SJSA1 (cell line): ENCODE measurements around the gene COMMD1. TPM values are rescaled to one million over a fixed set of nuclear protein-coding genes. Genes with fewer than 3 reads are reported as not detected.
"Not testable (repeated sequence)": the region's sequence is repeated elsewhere in the genome, so short reads cannot be mapped to it uniquely, and the experiment has no call there.

Experiments
- DNase-seq, 2 experiments: peaks; one replicate each; pipeline ENCODE4 v3.0.0-alpha.2; 2015 to 2020; ENCODE audit warnings: low spot score in 2 of 2, low read depth in 1 of 2
- H3K27ac ChIP-seq: fragments of 250-450 bp; sonication (Bioruptor Pico); 2 replicates; pipeline ENCODE4 v1.5.1; 2020; ENCODE audit warnings: mild to moderate bottlenecking, moderate library complexity
- H3K27me3 ChIP-seq: fragments of 250-450 bp; sonication (Bioruptor Pico); replicated peaks from 2 replicates; pipeline ENCODE4 v1.5.1; 2020; ENCODE audit warnings: mild to moderate bottlenecking, moderate library complexity
- H3K36me3 ChIP-seq: fragments of 250-450 bp; sonication (Bioruptor Pico); 2 replicates; pipeline ENCODE4 v1.5.1; 2020; ENCODE audit warnings: mild to moderate bottlenecking
- H3K4me1 ChIP-seq: fragments of 250-450 bp; sonication (Bioruptor Pico); replicated peaks from 2 replicates; pipeline ENCODE4 v1.6.1; 2021; ENCODE audit warnings: mild to moderate bottlenecking
- H3K4me3 ChIP-seq: fragments of 250-450 bp; sonication (Bioruptor Pico); 2 replicates; pipeline ENCODE4 v1.5.1; 2020; ENCODE audit warnings: mild to moderate bottlenecking
- H3K9me3 ChIP-seq: fragments of 250-450 bp; sonication (Bioruptor Pico); replicated peaks from 2 replicates; pipeline ENCODE4 v1.5.1; 2020; ENCODE audit warnings: mild to moderate bottlenecking
- total RNA-seq: library from RNA; depleted of rRNA; stranded (reverse); fragments of >200 nt; shearing (Covaris generic); gene quantifications from 2 replicates; pipeline ENCODE4 v1.2.3, GENCODE V29; 2014; rRNA removed

Gene COMMD1
- 62.2 and 76.8 TPM in 2 replicates for total RNA-seq

- Histone ChIP-seq H3K27ac (0 out of 2 replicates have a peak within 1 kb of the TSS, but pooled peaks have one; percentile 5), H3K9me3 (no peaks in the 10 kb centered on the region), H3K27me3 (no peaks in the 10 kb centered on the region), H3K4me3 (peak within 1 kb of the TSS; percentile 56), H3K36me3 (no peaks in the 10 kb centered on the region), H3K4me1 (0 out of 2 replicates have a peak, but pooled peaks cover 3% of the 10 kb centered on the region)
- DNase-seq = peak; percentile 65 to 79
Observed at GRCh38 chr2:61905372-61906185, at the start of gene COMMD1. TSS of gene COMMD1 (plus strand) at chr2:61905674. CDS start at chr2:61905679, 5 bp downstream.

GRCh38 chr2:61857224-61857623 is 48.2 kb upstream of the COMMD1 start:
- DNase-seq = no peak
- no peaks in the 10 kb centered on the region for H3K27me3 ChIP-seq
- peaks cover 9% of the 10 kb centered on the region for H3K4me1 ChIP-seq
- no peaks in the 10 kb centered on the region for H3K9me3 ChIP-seq
- H3K4me3 ChIP-seq = no peak overlapping the region
- H3K27ac ChIP-seq = no peak overlapping the region
- H3K36me3 ChIP-seq = no peaks in the 10 kb centered on the region

DNA sequence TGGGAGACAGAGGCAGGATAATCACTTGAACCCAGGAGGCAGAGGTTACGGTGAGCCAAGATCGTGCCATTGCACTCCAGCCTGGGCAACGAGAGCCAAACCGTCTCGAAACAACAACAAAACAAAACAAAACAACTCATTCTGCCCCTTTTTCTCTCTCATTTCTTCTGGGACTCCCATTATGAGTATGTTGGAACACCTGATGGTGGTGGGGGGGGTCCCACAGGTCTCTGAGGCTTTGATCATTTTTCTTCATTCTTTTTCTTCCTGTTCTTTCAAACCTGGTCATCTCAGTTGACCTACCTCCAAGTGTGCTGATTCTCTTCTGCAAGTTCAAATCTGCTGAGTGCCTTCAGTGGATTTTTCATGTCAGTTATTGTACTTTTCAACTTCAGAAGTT is 43.4 kb upstream of the COMMD1 start:
- no peaks in the 10 kb centered on the region for H3K27me3 ChIP-seq
- H3K9me3 ChIP-seq = no peaks in the 10 kb centered on the region
- no peak overlapping the region for H3K27ac ChIP-seq
- H3K36me3 ChIP-seq = peaks cover 38% of the 10 kb centered on the region
- no peak for DNase-seq
- no peaks in the 10 kb centered on the region; the same call in 1 of the 2 replicates for H3K4me1 ChIP-seq
- no peak overlapping the region for H3K4me3 ChIP-seq

DNA sequence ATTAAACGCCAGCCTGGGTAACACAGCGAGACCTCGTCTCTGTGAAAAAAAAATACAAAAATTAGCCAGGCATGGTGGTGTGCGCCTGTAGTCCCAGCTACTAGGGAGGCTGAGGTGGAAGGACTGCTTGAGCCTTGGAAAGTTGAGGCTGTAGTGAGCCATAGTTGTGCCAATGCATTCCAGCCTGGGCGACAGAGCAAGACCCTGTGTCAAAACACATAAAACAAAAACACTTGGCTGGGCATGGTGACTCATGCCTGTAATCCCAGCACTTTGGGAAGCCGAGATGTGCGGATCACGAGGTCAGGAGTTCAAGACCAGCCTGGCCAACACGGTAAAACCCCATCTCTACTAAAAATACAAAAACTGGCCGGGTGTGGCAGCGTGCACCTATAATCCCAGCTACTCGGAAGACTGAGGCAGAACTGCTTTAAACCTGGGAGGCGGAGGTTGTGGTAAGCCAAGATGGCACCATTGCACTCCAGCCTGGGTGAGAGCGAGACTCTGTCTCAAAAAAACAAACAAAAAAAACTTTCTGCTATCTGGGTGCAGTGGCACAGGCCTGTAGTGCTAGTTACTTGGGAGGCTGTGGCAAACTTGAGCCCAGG is 38.9 kb upstream of the COMMD1 start:
- DNase-seq = not testable (repeated sequence)
- H3K36me3 ChIP-seq = peaks cover 80% of the 10 kb centered on the region

GRCh38 chr2:61876400-61876799 is 29.1 kb upstream of the COMMD1 start:
- Histone ChIP-seq H3K9me3 (no peaks in the 10 kb centered on the region), H3K4me1 (no peaks in the 10 kb centered on the region), H3K27ac (no peak overlapping the region), H3K4me3 (no peak overlapping the region), H3K27me3 (no peaks in the 10 kb centered on the region), H3K36me3 (peaks cover 98% of the 10 kb centered on the region)
- no peak for DNase-seq

More for the DNA sequence above, 38.9 kb upstream of the COMMD1 start:
- not testable (repeated sequence) for H3K27ac ChIP-seq, H3K4me3 ChIP-seq, H3K9me3 ChIP-seq, H3K27me3 ChIP-seq, H3K4me1 ChIP-seq

DNA sequence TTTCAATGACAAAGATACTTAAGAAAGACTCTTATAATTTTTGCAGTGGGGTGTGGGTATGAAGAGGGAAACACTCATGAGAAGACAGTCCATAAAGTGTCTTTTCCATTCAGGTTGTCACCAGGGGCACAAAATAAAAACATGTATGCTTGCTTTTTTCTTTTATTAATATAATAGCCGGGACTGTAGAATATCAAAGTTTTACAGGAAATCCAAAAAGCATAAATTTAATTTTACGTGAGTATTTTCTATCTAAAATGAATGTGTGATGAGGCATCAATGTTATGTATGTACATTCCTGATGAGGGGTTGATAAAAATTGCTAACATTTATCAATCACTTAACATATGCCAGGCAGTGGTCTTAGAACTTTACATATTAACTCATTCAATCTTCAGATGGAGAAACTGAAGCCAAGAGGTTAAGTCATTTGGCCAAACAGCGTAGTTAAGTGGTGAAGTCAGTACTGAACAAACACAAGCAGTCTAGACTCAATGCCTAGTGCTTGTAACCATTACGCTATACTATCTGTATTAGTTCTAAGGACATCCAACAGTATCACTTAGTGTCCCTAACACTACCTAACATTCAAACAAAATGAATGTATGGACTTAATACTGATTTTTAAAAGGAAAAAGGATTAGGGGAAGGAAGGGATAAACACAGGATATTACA is 27.8 kb upstream of the COMMD1 start:
- Histone ChIP-seq H3K36me3 (peaks cover 97% of the 10 kb centered on the region), H3K27me3 (no peaks in the 10 kb centered on the region), H3K4me1 (no peaks in the 10 kb centered on the region), H3K9me3 (no peaks in the 10 kb centered on the region), H3K27ac (no peak overlapping the region), H3K4me3 (no peak overlapping the region)
- DNase-seq = no peak

GRCh38 chr2:61878761-61879160 is 26.7 kb upstream of the COMMD1 start:
- Histone ChIP-seq H3K4me1 (no peaks in the 10 kb centered on the region), H3K36me3 (peaks cover 97% of the 10 kb centered on the region)

DNA sequence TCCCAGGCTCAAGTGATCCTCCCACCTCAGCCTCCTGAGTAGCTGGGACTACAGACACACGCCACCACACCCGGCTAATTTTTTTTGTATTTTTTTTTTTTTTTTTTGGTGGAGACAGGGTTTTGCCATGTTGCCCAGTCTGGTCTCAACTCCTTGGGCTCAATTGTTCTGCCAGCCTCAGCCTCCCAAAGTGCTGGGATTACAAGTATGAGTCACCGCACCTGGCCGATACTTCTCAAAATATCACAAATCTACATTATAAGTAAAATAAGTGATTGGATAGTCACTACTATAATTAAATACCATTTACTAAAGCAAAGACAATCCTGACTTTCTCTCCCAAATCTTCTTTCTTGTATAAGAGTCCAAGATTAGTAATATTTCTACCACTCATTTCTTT is 26.1 kb upstream of the COMMD1 start:
- not testable (repeated sequence) for H3K27ac ChIP-seq, DNase-seq, H3K9me3 ChIP-seq, H3K4me1 ChIP-seq, H3K27me3 ChIP-seq, H3K4me3 ChIP-seq
- H3K36me3 ChIP-seq = peaks cover 97% of the 10 kb centered on the region

More at GRCh38 chr2:61878761-61879160, 26.7 kb upstream of the COMMD1 start:
- no peaks in the 10 kb centered on the region for H3K9me3 ChIP-seq
- H3K4me3 ChIP-seq = no peak overlapping the region
- no peak overlapping the region for H3K27ac ChIP-seq
- no peaks in the 10 kb centered on the region for H3K27me3 ChIP-seq
- DNase-seq = no peak

DNA sequence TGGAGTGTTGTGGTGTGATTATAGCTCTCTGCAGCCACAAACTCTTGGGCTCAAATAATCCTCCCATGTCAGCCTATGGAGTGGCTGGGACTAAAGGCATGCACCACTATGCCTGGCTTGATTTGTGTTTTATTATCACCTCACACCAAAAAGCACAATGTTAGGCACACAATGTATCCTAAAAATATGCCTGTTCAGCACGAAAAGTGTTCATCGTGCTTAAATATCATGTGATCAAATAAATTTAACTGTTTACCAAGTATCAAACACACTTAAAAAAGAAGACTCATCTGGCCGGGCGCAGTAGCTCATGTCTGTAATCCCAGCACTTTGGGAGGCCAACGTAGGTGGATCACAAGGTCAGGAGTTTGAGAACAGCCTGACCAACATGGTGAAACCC is 22.6 kb upstream of the COMMD1 start:
- Histone ChIP-seq H3K36me3 (peaks cover 93% of the 10 kb centered on the region), H3K9me3 (no peaks in the 10 kb centered on the region), H3K4me3 (no peak overlapping the region), H3K4me1 (peaks cover 9% of the 10 kb centered on the region), H3K27ac (no peak overlapping the region), H3K27me3 (no peaks in the 10 kb centered on the region)
- no peak for DNase-seq

DNA sequence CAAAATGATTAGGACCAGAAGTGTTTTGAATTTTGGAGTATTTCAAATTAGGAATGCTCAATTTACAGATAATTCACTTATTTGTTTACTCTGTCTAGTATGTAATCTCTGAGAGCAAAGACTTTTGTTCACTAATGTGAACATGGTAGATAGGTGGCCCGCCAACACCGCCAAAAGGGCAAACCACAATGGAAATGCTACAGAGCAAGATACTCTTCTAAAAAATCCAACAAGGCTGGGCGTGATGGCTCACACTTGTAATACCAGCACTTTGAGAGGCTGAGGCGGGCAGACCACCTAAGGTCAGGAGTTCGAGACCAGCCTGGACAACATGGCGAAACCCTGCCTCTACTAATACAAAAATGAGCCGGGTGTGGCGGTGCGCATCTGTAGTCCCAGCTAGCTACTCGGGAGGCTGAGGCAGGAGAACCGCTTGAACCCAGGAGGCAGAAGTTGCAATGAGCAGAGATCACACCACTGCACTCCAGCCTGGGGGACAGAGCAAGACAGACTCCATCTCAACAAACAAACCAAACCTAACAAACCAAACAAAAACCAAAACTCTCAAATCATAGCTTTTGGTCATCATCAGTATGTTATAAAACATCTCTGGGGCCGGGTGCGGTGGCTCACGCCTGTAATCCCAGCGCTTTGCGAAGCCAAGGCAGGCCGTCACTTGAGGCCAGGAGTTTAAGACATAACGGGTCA is 19.4 kb upstream of the COMMD1 start:
- H3K4me3 ChIP-seq = no peak overlapping the region
- no peak overlapping the region for H3K27ac ChIP-seq
- peaks cover 9% of the 10 kb centered on the region for H3K4me1 ChIP-seq
- no peaks in the 10 kb centered on the region for H3K9me3 ChIP-seq
- no peak for DNase-seq
- no peaks in the 10 kb centered on the region for H3K27me3 ChIP-seq
- peaks cover 66% of the 10 kb centered on the region for H3K36me3 ChIP-seq

GRCh38 chr2:61887717-61888266 is 17.7 kb upstream of the COMMD1 start:
- H3K27me3 ChIP-seq = no peaks in the 10 kb centered on the region
- H3K4me3 ChIP-seq = peak overlapping the region; percentile 69
- peak overlapping the region; percentile 84 for H3K27ac ChIP-seq
- no peaks in the 10 kb centered on the region for H3K9me3 ChIP-seq
- peaks cover 50% of the 10 kb centered on the region for H3K36me3 ChIP-seq
- H3K4me1 ChIP-seq = peaks cover 9% of the 10 kb centered on the region
- no peak for DNase-seq

DNA sequence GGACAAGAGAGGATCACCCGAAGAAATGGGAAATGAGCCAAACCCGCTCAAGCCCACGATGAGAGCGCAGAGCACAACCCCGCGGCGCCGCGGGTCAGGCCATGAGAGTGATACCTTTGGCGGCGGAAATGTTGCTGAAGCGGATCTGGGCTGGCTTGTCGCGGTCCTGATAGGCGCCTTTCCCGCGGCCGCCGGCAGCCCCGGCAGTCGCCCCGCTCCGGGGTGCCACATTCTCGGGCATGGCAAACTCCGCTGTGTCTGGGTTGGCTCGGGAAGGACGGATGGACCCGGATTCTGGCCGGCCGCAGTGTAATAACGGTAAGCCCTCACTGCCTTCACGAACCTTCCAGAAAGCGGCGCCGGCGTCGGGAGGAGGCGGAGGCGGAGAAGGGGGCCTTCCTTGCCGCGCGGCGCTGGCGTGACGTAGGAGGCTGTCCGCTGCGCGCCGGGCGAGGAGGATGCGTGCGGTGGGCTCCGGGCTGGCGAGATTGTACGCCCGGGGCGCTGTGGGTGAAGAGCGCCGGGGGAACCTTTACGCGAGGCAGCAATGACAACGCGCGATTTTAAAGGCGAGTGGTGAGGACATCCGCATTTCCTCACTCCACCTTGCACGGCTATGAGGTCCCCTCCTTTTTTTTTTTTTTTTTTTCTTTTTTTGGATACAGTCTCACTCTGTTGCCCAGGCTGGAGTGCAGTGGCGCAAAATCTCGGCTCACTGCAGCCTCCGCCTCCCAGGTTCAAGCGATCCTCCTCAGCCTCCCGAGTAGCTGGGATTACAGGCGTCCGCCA is 17.0 kb upstream of the COMMD1 start, which contains the start of gene CCT4:
CCT4 (minus strand) TSS at position 390 of the 789 bp plus-strand sequence; CDS start at position 241, 149 bp downstream.
- Histone ChIP-seq H3K27ac (peak within 1 kb of the TSS; percentile 84), H3K4me3 (peak within 1 kb of the TSS; percentile 69), H3K9me3 (no peaks in the 10 kb centered on the region), H3K36me3 (peaks cover 43% of the 10 kb centered on the region), H3K27me3 (no peaks in the 10 kb centered on the region), H3K4me1 (peaks cover 9% of the 10 kb centered on the region)
- peak; percentile 86 to 99 for DNase-seq
